Measurements from ENCODE around the gene MCF2L. TPM values are rescaled to one million over a fixed set of nuclear protein-coding genes. Genes with fewer than 3 reads are reported as not detected.
"Not testable (repeated sequence)": the region's sequence is repeated elsewhere in the genome, so short reads cannot be mapped to it uniquely, and the experiment has no call there.

Gene MCF2L
- total RNA-seq, 8 experiments from 2014 or later: 1.2 to 33.9 (median 24.7) TPM

DNA sequence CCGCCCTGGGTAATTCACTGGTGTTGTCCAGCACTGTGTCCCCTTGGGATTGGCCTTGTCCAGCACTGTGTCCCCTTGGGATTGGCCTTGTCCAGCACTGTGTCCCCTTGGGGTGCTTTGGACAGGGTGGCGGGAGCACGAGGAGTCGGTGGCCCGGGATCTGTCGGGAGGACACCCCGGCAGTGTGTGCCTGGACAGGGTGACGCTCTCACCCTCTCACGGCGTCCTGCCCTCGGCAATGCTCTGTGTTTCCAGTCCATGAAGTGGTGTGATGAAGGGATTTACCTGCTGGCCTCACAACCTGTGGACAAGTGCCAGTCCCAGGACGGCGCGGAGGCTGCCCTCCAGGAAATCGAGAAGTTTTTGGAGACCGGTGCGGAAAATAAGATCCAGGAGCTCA, 106.7 kb downstream of the MCF2L start:
- ATAC-seq (replicated peaks in 6 of 8): no peak
- H3K4me3 ChIP-seq: no peak overlapping the region
- H3K27ac ChIP-seq: no peak overlapping the region
- in situ Hi-C loops (cut with MboI; ENCODE audit: low pct_unique_long_range_greater_than_20kb in 2 of 9, low sequenced_read_pairs in 9 of 9, unreplicated experiment in 9 of 9): no loop called here
- WGBS, 10 experiments: 14 to 100% (median 93%) methylated on average over 1 to 10 of the region's 17 CpGs; no CpG with 5 or more reads in 5 of the 10 experiments
- H3K4me1 ChIP-seq (replicated peaks in 1 of 2): peaks cover 0 to under 1% of the 10 kb centered on the region in 2 donors

DNA sequence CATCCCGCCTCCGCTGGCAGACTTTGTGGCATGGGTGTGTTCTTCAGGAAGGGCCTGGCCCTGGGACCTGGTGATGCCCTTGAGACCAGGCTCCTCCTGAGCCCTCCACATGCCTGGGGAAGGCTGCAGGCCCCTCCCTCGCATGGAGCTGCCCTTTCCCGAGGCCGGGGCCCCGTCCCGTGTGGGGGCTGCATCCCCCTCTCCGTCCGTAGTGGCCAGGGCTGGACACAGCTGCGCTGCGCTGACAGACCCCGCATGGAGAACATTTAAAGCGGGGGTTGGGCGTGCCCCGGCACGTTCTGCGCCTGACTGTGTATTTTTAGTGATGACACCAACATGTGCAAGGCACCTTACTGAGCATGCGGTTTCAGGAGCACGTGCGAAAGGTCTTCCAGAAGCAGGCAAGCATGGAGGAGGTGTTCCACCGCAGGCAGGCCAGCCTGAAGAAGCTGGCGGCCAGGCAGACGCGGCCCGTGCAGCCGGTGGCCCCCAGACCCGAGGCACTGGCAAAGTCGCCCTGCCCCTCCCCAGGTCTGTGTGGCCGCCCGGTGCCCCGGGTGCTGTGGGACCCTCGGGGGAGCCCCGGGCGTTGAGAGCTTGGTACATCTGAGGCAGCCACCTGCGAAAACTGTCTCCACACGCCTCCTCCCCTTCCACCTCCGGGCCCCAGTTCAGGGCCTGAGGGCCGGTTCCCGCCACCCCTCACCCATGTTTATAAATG, 107.8 kb downstream of the MCF2L start:
- Histone ChIP-seq H3K4me1 (replicated peaks in 1 of 2) (no peaks in the 10 kb centered on the region), H3K4me3 (no peak overlapping the region), H3K27ac (no peak overlapping the region)
- in situ Hi-C loops (cut with MboI; ENCODE audit: low pct_unique_long_range_greater_than_20kb in 2 of 9, low sequenced_read_pairs in 9 of 9, unreplicated experiment in 9 of 9): no loop called here
- ATAC-seq (replicated peaks in 6 of 8): no peak
- 40 to 100% (median 94%) methylated on average over 1 to 12 of the region's 39 CpGs; no CpG with 5 or more reads in 4 of the 10 experiments for WGBS, 10 experiments

DNA sequence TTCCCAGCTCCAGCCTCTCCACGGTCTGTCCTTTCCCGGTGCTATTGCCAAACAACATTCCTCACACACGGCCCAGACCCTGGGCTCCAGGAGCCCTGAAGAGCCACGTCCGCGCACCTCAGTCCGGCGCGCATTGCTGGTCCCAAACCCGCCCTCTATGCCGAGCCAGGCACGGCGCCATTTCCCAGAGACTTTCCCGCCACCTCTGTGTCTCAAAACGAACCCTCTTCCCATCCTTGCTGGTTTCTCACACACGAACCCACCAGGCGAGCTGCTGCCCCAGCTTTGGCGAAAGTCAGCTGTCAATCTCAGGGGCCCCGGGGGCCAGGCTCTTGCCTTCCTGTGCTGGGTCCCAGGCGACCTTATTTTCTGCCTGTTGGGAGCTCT, 108.5 kb downstream of the MCF2L start:
- no peak for ATAC-seq (replicated peaks in 6 of 8)
- 88 to 100% (median 100%) methylated on average over 1 to 5 of the region's 20 CpGs; no CpG with 5 or more reads in 7 of the 10 experiments for WGBS, 10 experiments
- in situ Hi-C loops (cut with MboI; ENCODE audit: low pct_unique_long_range_greater_than_20kb in 2 of 9, low sequenced_read_pairs in 9 of 9, unreplicated experiment in 9 of 9): no loop called here
- Histone ChIP-seq H3K27ac (no peak overlapping the region), H3K4me3 (no peak overlapping the region), H3K4me1 (replicated peaks in 1 of 2) (no peaks in the 10 kb centered on the region)

DNA sequence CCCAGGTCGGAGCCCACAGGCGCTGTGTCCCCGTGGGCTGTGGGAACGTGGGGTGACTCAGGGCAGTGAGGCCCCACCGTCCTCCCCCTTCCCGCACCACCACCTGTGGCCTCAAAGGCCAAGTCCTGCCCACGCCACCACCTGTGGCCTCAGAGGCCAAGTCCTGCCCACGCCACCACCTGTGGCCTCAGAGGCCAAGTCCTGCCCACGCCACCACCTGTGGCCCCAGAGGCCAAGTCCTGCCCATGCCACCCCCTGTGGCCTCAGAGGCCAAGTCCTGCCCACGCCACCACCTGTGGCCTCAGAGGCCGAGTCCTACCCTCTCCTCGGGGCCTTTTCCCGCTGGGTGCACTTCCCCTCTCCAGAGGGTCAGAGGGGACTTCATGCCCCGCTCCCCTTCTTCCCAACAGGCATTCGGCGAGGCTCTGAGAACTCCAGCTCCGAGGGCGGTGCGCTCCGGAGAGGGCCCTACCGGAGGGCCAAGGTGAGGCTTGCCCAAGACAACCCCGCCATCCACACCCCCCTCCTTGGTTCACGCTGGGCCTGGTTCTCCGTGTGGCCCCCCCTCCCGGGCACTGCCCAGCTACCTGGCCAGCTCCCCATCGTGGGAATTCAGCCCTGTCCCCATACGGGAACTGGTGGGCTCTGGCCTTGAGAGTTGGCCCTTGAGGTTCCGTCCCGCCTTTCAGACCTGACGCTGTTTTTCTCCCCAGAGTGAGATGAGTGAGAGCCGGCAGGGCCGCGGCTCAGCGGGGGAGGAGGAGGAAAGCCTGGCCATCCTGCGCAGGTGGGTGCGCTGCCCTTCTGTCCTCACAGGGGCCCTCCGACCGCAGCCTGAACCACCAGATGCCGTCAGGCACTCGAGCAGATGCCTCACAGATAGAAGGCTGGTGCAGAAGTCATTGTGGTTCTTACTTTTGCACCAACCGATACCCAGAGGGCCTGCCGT, 109.2 kb downstream of the MCF2L start:
- Histone ChIP-seq H3K4me1 (replicated peaks in 1 of 2) (no peaks in the 10 kb centered on the region), H3K4me3 (no peak overlapping the region), H3K27ac (no peak overlapping the region)
- in situ Hi-C loops (cut with MboI; ENCODE audit: low pct_unique_long_range_greater_than_20kb in 2 of 9, low sequenced_read_pairs in 9 of 9, unreplicated experiment in 9 of 9): no loop called here
- whole genome bisulfite sequencing, 10 experiments: 80 to 100% (median 87%) methylated on average over 1 to 7 of the region's 42 CpGs; no CpG with 5 or more reads in 5 of the 10 experiments
- ATAC-seq (replicated peaks in 6 of 8): no peak

DNA sequence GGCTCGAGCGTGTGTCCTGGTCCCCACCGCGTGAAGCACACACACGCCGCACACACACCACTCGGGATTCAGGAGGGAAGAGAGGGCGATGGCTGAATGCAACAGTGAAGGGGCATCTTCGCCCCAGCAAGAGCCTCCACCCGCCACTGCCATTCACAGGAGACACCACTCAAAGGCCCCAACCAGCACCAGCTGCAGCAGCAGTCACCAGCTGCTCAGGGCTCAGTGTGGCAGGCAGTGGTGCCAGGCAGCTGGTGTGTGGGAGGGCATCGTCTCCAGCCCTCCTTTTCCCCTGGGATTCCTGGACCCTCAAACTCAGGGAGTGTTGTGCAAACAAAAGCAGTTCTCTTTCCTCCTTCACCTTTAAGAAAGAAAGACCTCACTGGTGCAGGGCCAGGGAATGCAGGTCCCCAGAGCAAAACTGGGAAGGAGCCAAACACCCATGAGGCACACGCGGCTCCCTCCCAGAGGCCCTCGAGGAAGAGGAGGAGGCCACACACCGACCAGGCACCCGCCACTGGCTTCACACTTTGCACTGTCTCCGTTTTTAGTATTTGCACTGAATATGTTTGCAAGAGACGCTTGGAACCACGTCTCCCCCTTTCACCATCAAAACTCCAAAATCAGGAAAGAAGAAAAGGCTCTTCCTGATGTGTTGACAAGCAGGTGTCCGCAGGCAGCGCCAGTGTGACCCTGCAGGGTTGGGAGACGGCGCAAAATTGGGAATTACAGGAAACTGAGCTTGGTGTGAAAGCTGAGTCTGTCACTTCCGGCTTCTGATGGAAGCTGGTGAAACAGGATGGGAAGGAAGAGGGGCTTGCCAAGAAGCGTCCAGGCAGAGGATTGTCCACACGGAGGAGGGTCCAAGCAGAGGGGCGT, 110.1 kb downstream of the MCF2L start:
- 24 to 100% (median 70%) methylated on average over 1 to 10 of the region's 27 CpGs; no CpG with 5 or more reads in 4 of the 10 experiments for WGBS, 10 experiments
- H3K4me3 ChIP-seq: no peak overlapping the region
- ATAC-seq (replicated peaks in 6 of 8): no peak
- peaks cover 2 to 7% of the 10 kb centered on the region in 2 donors for H3K4me1 ChIP-seq (replicated peaks in 1 of 2)
- H3K27ac ChIP-seq: no peak overlapping the region
- in situ Hi-C loops (cut with MboI; ENCODE audit: low pct_unique_long_range_greater_than_20kb in 2 of 9, low sequenced_read_pairs in 9 of 9, unreplicated experiment in 9 of 9): no loop called here

DNA sequence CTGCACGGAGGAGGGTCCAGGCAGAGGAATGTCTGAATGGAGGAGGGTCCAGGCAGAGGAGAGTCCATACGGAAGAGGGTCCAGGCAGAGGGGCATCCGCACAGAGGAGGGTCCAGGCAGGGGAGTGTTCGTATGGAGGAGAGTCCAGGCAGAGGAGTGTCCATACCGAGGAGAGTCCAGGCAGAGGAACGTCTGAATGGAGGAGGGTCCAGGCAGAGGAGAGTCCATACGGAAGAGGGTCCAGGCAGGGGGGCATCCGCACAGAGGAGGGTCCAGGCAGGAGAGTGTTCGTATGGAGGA, 110.7 kb downstream of the MCF2L start:
- H3K27ac ChIP-seq; H3K4me1 ChIP-seq (replicated peaks in 1 of 2); H3K4me3 ChIP-seq; ATAC-seq (replicated peaks in 6 of 8); in situ Hi-C loops (cut with MboI; ENCODE audit: low pct_unique_long_range_greater_than_20kb in 2 of 9, low sequenced_read_pairs in 9 of 9, unreplicated experiment in 9 of 9): not testable (repeated sequence)
- WGBS, 10 experiments: 40 to 90% (median 40%) methylated on average over 1 to 2 of the region's 9 CpGs; no CpG with 5 or more reads in 7 of the 10 experiments

DNA sequence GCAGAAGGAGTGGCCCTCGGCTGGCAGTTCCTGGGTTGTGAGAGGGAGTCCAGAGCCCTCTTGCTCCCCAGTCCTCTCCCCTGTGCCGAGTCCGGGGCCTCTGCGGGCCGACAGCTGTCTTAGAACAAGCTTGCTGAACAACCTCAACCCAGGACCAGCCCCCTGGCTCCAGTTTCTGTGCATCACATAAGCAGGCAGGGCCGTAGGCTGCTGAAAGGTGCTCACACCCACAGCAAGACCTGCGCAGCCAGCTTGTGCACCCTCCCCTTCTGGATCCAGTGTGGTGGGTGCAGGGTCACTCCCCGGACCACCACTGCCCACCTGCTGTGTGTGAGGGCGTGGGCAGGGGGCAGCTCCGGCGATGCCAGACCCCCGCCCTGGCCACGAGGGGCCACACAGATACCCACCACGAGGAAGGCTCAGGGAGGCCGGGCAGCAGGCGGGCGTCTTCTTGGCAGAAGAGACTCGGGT, 111.4 kb downstream of the MCF2L start:
- in situ Hi-C loops (cut with MboI; ENCODE audit: low pct_unique_long_range_greater_than_20kb in 2 of 9, low sequenced_read_pairs in 9 of 9, unreplicated experiment in 9 of 9): no loop called here
- Histone ChIP-seq H3K4me3 (no peak overlapping the region), H3K27ac (no peak overlapping the region), H3K4me1 (replicated peaks in 1 of 2) (peaks cover 2 to 9% of the 10 kb centered on the region in 2 donors)
- no peak for ATAC-seq (replicated peaks in 6 of 8)
- 27 to 96% (median 80%) methylated on average over 1 to 5 of the region's 18 CpGs; no CpG with 5 or more reads in 7 of the 10 experiments for WGBS, 10 experiments

DNA sequence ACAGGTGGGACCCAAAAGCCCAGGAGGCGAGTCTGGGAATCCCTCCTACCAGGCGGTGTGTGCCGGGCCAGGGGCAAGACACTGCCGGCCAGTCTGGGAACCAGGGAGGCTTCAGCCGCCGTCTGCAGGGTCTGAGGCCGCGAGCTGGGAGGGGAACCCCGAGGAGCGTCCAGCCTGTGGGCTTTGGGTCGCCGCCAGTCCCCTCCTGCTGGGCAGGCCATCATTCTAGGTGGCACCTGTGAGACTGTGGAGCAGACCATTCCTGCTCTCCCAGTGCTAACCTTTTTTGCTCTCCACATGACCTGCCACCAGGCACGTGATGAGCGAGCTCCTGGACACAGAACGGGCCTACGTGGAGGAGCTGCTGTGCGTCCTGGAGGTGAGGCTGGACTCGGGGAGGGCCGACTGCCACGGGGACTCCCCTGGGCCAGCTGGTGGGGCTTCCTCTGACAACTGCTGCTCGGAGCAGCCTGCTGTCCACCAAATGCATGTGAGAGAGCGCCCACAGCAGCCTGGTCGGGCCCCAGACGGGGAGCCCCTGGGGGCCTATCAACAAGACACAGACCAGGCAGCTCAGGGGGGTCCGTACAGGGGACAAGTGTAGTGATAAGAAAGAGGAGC, 112.0 kb downstream of the MCF2L start:
- 52 to 80% methylated on average over 5 to 6 of the region's 25 CpGs; no CpG with 5 or more reads in 8 of the 10 experiments for WGBS, 10 experiments
- no peak overlapping the region for H3K27ac ChIP-seq
- no peak for ATAC-seq (replicated peaks in 6 of 8)
- peaks cover 2 to 9% of the 10 kb centered on the region in 2 donors for H3K4me1 ChIP-seq (replicated peaks in 1 of 2)
- in situ Hi-C loops (cut with MboI; ENCODE audit: low pct_unique_long_range_greater_than_20kb in 2 of 9, low sequenced_read_pairs in 9 of 9, unreplicated experiment in 9 of 9): no loop called here
- H3K4me3 ChIP-seq: no peak overlapping the region

DNA sequence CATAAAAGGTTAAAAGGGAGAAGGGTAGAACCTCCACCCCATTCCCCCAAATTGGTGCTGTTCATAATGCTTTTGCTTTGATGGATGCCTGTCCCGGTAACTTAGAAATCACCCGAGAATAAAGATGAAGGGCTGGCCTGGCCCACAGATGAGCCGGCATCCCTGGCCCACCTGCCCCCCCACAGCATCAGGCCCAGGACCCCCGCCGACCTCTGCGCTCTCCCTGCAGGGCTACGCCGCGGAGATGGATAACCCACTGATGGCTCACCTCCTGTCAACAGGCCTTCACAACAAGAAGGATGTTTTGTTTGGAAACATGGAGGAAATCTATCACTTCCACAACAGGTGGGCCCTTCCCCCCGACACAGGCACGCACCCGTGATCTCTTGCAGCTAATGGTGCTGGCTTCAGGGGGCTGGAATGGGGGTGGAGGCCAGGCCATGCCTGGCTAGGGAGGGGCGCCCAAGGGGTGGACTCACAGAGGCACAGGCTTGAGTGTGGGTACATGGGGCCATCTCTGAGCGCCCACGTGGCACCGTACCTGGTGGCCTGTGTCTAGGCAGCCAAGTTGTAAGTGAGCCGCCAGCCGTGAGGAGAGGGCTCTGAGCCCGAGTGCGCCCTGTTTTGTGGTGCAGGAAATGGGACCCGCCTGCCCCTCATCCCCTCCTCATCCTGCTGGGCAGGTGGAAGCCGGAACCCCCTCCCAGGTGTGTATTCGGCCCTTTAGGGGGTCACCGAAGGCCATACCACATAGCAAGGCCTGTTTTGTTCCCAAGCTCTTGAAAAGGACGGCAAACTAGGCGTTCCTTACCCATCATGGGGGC, 113.4 kb downstream of the MCF2L start:
- WGBS, 10 experiments: 60 to 92% methylated on average over 2 to 7 of the region's 26 CpGs; no CpG with 5 or more reads in 8 of the 10 experiments
- Histone ChIP-seq H3K4me1 (replicated peaks in 1 of 2) (peaks cover 2 to 9% of the 10 kb centered on the region in 2 donors), H3K4me3 (no peak overlapping the region), H3K27ac (no peak overlapping the region)
- ATAC-seq (replicated peaks in 6 of 8): no peak
- in situ Hi-C loops (cut with MboI; ENCODE audit: low pct_unique_long_range_greater_than_20kb in 2 of 9, low sequenced_read_pairs in 9 of 9, unreplicated experiment in 9 of 9): no loop called here

DNA sequence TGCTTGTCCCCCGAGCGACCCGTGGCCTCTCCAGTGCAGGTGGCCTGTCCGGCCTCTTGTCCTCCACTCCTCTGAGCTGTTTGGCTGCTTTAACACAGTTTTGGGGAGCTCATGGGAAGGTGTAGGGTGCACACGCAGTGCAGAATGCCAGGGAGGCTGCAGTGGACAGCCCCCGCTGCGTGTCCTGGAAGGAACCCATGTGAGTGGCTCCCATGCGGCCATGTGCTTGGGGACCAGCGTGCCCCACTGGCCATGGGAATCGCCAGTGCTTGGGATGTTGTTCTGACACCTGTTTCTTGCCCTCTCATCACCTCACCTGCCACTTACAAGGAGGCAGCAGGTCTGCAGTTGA, 114.0 kb downstream of the MCF2L start:
- in situ Hi-C loops (cut with MboI; ENCODE audit: low pct_unique_long_range_greater_than_20kb in 2 of 9, low sequenced_read_pairs in 9 of 9, unreplicated experiment in 9 of 9): no loop called here
- Histone ChIP-seq H3K27ac (no peak overlapping the region), H3K4me1 (replicated peaks in 1 of 2) (peaks cover 2 to 9% of the 10 kb centered on the region in 2 donors), H3K4me3 (no peak overlapping the region)
- whole genome bisulfite sequencing, 10 experiments: 0 to 90% (median 78%) methylated on average over 1 to 6 of the region's 10 CpGs; no CpG with 5 or more reads in 6 of the 10 experiments
- ATAC-seq (replicated peaks in 6 of 8): no peak

DNA sequence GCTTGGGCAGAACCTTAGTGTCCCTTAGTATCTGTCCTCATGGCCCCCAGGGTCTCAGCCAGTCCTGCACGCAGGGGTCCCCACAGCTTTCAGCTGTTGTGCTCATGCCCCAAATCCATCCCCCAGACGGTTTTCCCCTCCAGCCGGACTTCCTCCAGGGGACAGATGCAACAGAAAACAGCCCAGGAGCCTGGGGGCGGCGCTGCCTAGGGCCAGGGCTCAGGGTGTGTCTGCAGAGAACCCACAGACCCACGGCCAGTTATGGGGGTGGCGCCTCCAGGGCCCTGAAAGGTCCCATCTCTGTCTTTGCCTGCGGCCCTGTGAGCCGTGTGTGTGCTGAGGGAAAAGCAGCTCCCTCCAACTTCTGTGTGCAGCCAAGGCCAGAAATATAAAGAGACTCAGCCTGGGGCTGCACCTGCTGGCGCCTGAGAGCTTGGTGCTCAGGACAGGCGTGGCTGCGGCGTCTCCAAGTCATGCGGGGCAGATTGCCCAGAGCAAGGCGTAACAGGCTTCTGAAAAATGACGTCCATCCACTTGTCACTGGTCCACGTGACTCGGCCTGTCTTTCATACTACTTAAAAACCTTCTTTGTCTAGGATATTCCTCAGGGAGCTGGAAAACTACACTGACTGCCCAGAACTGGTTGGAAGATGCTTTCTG, 114.5 kb downstream of the MCF2L start:
- in situ Hi-C loops (cut with MboI; ENCODE audit: low pct_unique_long_range_greater_than_20kb in 2 of 9, low sequenced_read_pairs in 9 of 9, unreplicated experiment in 9 of 9): no loop called here
- ATAC-seq (replicated peaks in 6 of 8): peak; percentile 63 to 98 (median 79)
- 0 to 87% (median 62%) methylated on average over 1 to 10 of the region's 18 CpGs; no CpG with 5 or more reads in 4 of the 10 experiments for WGBS, 10 experiments
- peaks cover 2 to 9% of the 10 kb centered on the region in 2 donors for H3K4me1 ChIP-seq (replicated peaks in 1 of 2)
- no peak overlapping the region for H3K4me3 ChIP-seq
- H3K27ac ChIP-seq: no peak overlapping the region

Data from motor neuron (in vitro differentiated cells).